ENCODE measurements around the gene CBLC.

Gene CBLC

GRCh38 chr19:44756089-44756562, 21.6 kb upstream of the CBLC start:
- H3K4me3 ChIP-seq (ENCODE audit: control insufficient read depth, low read depth, low read length) = no peak overlapping the region
- TF ChIP-seq, protein P1, sequence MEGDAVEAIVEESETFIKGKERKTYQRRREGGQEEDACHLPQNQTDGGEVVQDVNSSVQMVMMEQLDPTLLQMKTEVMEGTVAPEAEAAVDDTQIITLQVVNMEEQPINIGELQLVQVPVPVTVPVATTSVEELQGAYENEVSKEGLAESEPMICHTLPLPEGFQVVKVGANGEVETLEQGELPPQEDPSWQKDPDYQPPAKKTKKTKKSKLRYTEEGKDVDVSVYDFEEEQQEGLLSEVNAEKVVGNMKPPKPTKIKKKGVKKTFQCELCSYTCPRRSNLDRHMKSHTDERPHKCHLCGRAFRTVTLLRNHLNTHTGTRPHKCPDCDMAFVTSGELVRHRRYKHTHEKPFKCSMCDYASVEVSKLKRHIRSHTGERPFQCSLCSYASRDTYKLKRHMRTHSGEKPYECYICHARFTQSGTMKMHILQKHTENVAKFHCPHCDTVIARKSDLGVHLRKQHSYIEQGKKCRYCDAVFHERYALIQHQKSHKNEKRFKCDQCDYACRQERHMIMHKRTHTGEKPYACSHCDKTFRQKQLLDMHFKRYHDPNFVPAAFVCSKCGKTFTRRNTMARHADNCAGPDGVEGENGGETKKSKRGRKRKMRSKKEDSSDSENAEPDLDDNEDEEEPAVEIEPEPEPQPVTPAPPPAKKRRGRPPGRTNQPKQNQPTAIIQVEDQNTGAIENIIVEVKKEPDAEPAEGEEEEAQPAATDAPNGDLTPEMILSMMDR (conservative IDR thresholded peaks at IDR 0.05; ENCODE audit: control insufficient read depth, insufficient read depth, low read depth, low read length) = no peak
- no peak for DNase-seq (ENCODE audit: low read depth)

GRCh38 chr19:44757057-44757734, 20.5 kb upstream of the CBLC start:
- peak; percentile 82 for DNase-seq (ENCODE audit: low read depth)
- H3K4me3 ChIP-seq (ENCODE audit: control insufficient read depth, low read depth, low read length) = peak overlapping the region; percentile 53
- TF ChIP-seq, protein P1 (conservative IDR thresholded peaks at IDR 0.05; ENCODE audit: control insufficient read depth, insufficient read depth, low read depth, low read length) = no peak

GRCh38 chr19:44757735-44758505, 19.8 kb upstream of the CBLC start:
- peak overlapping the region; percentile 53 for H3K4me3 ChIP-seq (ENCODE audit: control insufficient read depth, low read depth, low read length)
- DNase-seq (ENCODE audit: low read depth) = peak; percentile 73
- TF ChIP-seq, protein P1 (conservative IDR thresholded peaks at IDR 0.05; ENCODE audit: control insufficient read depth, insufficient read depth, low read depth, low read length) = no peak

GRCh38 chr19:44758596-44758995, 19.1 kb upstream of the CBLC start:
- H3K4me3 ChIP-seq (ENCODE audit: control insufficient read depth, low read depth, low read length) = peak overlapping the region; percentile 53
- DNase-seq (ENCODE audit: low read depth) = no peak
- TF ChIP-seq, protein P1 (conservative IDR thresholded peaks at IDR 0.05; ENCODE audit: control insufficient read depth, insufficient read depth, low read depth, low read length) = no peak

- DNase-seq (ENCODE audit: low read depth) = no peak
- TF ChIP-seq, protein P1 (conservative IDR thresholded peaks at IDR 0.05; ENCODE audit: control insufficient read depth, insufficient read depth, low read depth, low read length) = no peak
- no peak overlapping the region for H3K4me3 ChIP-seq (ENCODE audit: control insufficient read depth, low read depth, low read length)
Observed at GRCh38 chr19:44759083-44759804, 18.4 kb upstream of the CBLC start.

DNA sequence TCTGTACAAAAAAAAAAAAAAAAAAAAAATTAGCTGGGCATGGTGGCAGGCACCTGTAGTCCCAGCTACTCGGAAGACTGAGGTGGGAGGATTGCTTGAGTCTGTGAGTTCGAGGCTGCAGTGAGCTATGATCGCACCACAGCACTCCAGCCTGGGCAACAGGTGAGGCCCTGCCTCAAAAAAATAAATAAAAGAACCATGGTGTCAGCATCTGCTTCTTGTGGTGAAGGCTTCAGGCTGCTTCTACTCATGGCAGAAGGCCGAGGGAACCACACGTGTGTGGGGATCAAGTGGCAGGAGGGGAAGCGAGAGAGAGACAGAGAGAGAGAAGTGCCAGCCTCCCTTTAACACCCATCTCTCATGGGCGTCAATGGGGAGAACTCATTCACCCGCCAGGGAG, 15.7 kb upstream of the CBLC start:
- DNase-seq (ENCODE audit: low read depth) = no peak
- TF ChIP-seq, protein P1 (conservative IDR thresholded peaks at IDR 0.05; ENCODE audit: control insufficient read depth, insufficient read depth, low read depth, low read length) = no peak
- H3K4me3 ChIP-seq (ENCODE audit: control insufficient read depth, low read depth, low read length) = no peak overlapping the region

All from fibroblast of mammary gland (primary cell).